ENCODE results near the gene LMTK2. TPM values are rescaled to one million over a fixed set of nuclear protein-coding genes. Genes with fewer than 3 reads are reported as not detected.

LMTK2 gene
- total RNA-seq, 2 donors from 2014 or later, result 37.2 to 61.2 TPM

DNA sequence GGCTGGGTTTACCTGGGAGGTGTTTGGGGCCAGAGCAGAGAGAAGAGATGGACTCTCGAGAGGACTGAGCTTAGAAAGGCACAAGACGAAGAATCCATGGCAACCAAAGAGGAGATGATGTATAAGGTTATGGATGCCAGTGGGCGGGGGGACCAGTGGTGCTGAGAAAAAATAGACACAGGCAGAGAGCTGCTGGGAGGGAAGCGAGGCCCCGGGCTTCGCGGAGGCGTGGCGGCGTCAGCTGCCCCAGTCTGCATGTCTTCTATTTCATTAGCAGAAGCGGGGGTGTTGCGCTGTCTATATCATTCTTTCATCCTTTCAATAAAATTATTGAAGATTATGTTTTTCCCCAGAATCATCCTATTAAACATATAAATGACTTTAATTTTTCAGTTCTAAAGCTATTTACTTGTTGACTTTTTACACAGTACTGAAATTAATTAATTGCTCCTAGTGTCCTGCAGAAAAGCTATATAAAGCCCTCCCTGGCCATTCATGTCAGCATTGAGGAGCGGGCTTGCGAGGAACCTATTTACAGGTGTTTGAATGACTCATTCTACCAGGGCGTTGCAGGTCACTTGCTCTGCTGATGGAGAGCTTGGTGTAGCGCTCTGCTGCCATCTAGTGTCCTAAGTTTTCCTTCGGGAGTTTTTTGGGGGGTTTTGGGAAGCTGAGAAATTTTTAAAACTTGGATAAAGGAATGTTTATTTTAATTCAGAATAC, 61.7 kb downstream of the LMTK2 start:
- TF ChIP-seq, protein P1, sequence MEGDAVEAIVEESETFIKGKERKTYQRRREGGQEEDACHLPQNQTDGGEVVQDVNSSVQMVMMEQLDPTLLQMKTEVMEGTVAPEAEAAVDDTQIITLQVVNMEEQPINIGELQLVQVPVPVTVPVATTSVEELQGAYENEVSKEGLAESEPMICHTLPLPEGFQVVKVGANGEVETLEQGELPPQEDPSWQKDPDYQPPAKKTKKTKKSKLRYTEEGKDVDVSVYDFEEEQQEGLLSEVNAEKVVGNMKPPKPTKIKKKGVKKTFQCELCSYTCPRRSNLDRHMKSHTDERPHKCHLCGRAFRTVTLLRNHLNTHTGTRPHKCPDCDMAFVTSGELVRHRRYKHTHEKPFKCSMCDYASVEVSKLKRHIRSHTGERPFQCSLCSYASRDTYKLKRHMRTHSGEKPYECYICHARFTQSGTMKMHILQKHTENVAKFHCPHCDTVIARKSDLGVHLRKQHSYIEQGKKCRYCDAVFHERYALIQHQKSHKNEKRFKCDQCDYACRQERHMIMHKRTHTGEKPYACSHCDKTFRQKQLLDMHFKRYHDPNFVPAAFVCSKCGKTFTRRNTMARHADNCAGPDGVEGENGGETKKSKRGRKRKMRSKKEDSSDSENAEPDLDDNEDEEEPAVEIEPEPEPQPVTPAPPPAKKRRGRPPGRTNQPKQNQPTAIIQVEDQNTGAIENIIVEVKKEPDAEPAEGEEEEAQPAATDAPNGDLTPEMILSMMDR (IDR thresholded peaks at IDR 0.05), result peak; percentile 86
- DNase-seq, result peak; percentile 73
- Histone ChIP-seq H3K27ac (no peak overlapping the region), H3K36me3 (peaks cover 7% of the 10 kb centered on the region), H3K4me1 (peaks cover 6% of the 10 kb centered on the region), H3K27me3 (no peaks in the 10 kb centered on the region), H3K9ac (ENCODE audit: low read depth in 2 of 2, low read length in 2 of 2) (no peak overlapping the region), H3K9me3 (no peaks in the 10 kb centered on the region), H3K4me3 (no peak overlapping the region)
- intact Hi-C loops (cut with DNase I), result loop anchor here (2.0 to 5.0 kb wide), 2 partner anchors 61 to 148 kb away; partner anchors contain the start of gene LMTK2

DNA sequence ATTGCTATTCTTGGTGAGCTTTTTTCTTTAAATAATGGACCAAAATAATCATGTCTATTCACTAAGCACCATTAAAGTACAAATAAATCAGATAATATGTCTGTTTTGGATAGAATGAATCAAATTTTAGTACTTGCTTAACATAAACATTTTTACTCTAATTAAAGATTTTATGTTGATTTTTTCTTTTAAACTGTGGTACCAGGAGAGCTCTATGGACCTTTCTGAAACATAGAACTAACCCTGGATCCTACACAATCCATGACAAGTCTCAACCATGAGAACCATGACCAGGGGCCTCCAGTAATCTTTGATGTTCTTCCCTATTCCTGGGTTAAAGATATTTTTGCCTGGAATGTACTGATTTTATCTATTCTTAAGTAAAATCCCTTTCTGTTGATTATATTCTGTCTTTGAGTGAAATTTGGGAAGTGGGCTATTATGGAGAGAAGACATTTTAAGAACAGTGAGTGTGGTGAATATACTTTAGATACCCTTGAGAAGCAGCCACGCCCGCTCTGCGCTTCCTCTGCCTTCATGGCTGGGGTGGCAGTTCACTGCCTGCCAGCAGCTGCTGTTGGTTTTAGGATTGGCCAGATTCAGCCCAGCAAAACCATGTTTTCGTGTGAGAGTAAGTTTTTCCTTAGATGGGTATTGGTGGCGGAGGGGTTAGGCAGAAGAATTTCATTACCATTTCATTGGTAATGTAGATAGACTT, 62.4 kb downstream of the LMTK2 start:
- intact Hi-C loops (cut with DNase I), result loop anchor here (2.0 to 5.0 kb wide), 2 partner anchors 62 to 148 kb away; partner anchors contain the start of gene LMTK2
- no peaks in the 10 kb centered on the region for H3K9me3 ChIP-seq
- TF ChIP-seq, protein P1 (IDR thresholded peaks at IDR 0.05), result no peak
- peaks cover 7% of the 10 kb centered on the region for H3K36me3 ChIP-seq
- H3K4me3 ChIP-seq, result no peak overlapping the region
- H3K27me3 ChIP-seq, result no peaks in the 10 kb centered on the region
- H3K4me1 ChIP-seq, result peaks cover 3% of the 10 kb centered on the region
- no peak overlapping the region for H3K27ac ChIP-seq
- no peak overlapping the region for H3K9ac ChIP-seq (ENCODE audit: low read depth in 2 of 2, low read length in 2 of 2)
- no peak for DNase-seq

DNA sequence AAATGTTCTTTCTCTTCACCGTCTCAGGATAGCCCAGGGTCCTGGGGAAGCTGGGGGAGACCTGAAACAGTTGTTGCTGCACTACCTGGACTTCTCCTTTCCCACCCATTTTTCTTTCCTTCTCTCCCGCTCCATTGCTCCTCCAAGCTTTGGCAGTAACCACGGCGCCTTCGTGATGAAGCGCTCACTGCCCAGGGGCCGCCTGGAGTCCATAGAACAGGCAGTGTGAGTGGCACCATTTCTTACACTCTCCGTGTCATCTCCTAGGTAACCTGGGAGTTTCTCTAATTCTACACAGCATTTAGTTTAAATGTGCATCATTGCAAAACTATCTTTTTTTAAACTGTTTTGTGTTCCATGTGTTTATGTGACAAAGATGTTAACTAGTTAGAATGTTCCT, 64.3 kb downstream of the LMTK2 start:
- H3K4me1 ChIP-seq, result no peaks in the 10 kb centered on the region
- H3K36me3 ChIP-seq, result peaks cover 12% of the 10 kb centered on the region

DNA sequence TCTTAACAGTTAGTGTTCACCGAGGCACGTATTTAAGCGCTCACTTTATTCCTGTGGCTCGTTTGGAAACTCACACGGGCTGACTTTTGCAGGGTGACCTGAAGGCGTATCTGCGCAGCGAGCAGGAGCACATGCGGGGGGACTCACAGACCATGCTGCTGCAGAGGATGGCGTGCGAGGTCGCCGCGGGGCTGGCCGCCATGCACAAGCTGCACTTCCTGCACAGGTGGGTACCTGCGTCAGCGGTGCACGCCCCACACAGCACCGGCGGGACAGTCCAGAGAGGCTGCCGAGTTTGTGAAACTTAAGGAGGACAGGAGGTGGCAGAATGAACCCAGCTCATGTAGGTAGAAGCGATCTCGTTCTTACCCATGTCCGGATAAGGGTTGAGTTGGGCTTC, 64.8 kb downstream of the LMTK2 start:
- peaks cover 12% of the 10 kb centered on the region for H3K36me3 ChIP-seq

More for the DNA sequence above, 64.3 kb downstream of the LMTK2 start:
- TF ChIP-seq, protein P1 (IDR thresholded peaks at IDR 0.05), result no peak
- Histone ChIP-seq H3K9me3 (no peaks in the 10 kb centered on the region), H3K27me3 (no peaks in the 10 kb centered on the region), H3K4me3 (no peak overlapping the region), H3K9ac (ENCODE audit: low read depth in 2 of 2, low read length in 2 of 2) (no peak overlapping the region), H3K27ac (no peak overlapping the region)
- no peak for DNase-seq
- intact Hi-C loops (cut with DNase I), result no loop called here

More for the DNA sequence above, 64.8 kb downstream of the LMTK2 start:
- Histone ChIP-seq H3K9ac (ENCODE audit: low read depth in 2 of 2, low read length in 2 of 2) (no peak overlapping the region), H3K4me1 (no peaks in the 10 kb centered on the region), H3K27me3 (no peaks in the 10 kb centered on the region), H3K9me3 (no peaks in the 10 kb centered on the region), H3K27ac (no peak overlapping the region), H3K4me3 (no peak overlapping the region)
- intact Hi-C loops (cut with DNase I), result no loop called here
- TF ChIP-seq, protein P1 (IDR thresholded peaks at IDR 0.05), result no peak
- no peak for DNase-seq
